Measurements from ENCODE around the gene LARP6. TPM values are rescaled to one million over a fixed set of nuclear protein-coding genes. Genes with fewer than 3 reads are reported as not detected.

Gene LARP6
- total and polyA plus RNA-seq, 2 of the 4 experiments (the other 2 are of a cell fraction), result 36.4 to 135 TPM

DNA sequence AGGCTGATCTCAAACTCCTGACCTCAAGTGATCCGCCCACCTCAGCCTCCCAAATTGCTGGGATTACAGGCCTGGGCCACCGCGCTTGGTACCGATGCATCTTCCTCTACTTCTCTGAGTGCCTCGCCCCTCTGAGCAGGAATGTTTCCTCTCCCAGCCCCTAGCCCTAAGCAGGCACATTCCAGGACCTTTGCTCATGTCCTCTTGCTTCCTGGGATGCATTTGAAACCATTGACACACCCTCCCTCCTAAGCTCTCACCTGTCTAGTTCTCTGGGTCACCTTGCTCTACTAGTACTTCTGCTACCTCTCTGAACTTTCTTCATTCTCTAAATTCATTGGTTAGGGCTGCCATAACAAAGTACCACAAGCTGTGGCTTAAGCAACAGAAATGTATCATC, 72.7 kb downstream of the LARP6 start:
- H2BK20ac ChIP-seq (ENCODE audit: low read depth, low read length), result peak overlapping the region; percentile 88
- H2AFZ ChIP-seq (replicated peaks; ENCODE audit: low read length, poor library complexity), result peak overlapping the region; percentile 66
- H3K36me3 ChIP-seq (ENCODE audit: control insufficient read depth, insufficient read depth, low read length), result no peaks in the 10 kb centered on the region
- peaks cover 20% of the 10 kb centered on the region for H3K4me1 ChIP-seq (ENCODE audit: control insufficient read depth, insufficient read depth, low read length)
- H2AK9ac ChIP-seq (replicated peaks; ENCODE audit: low read depth, low read length, poor library complexity), result no peak overlapping the region
- peak overlapping the region; percentile 94; the same call in 2 of the 3 replicates for H2BK15ac ChIP-seq (ENCODE audit: low read depth, low read length)
- peak overlapping the region; percentile 31 for H2BK5ac ChIP-seq (ENCODE audit: low read depth, low read length, poor library complexity, severe bottlenecking)
- ATAC-seq (ENCODE audit: low read depth) (no peak), DNase-seq (no peak)
- H3K79me1 ChIP-seq (ENCODE audit: low read depth in 1 of 2, low read length in 2 of 2), result peaks cover 4 to 42% of the 10 kb centered on the region in 2 experiments; a peak in 2 of 4 replicates
- peak overlapping the region; percentile 22; the same call in 1 of the 2 replicates for H4K5ac ChIP-seq (ENCODE audit: low read depth, low read length)
- TF ChIP-seq, protein P1, sequence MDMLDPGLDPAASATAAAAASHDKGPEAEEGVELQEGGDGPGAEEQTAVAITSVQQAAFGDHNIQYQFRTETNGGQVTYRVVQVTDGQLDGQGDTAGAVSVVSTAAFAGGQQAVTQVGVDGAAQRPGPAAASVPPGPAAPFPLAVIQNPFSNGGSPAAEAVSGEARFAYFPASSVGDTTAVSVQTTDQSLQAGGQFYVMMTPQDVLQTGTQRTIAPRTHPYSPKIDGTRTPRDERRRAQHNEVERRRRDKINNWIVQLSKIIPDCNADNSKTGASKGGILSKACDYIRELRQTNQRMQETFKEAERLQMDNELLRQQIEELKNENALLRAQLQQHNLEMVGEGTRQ (IDR thresholded peaks at IDR 0.05; ENCODE audit: low read depth, low read length), result no peak
- TF ChIP-seq RCOR1 (IDR thresholded peaks at IDR 0.05; ENCODE audit: insufficient replicate concordance, low read length), result no peak
- TF ChIP-seq MAFK (IDR thresholded peaks at IDR 0.05; ENCODE audit: low read depth, low read length), result no peak
- TF ChIP-seq FOS (IDR thresholded peaks at IDR 0.05; ENCODE audit: low read depth, low read length), result no peak
- TF ChIP-seq CEBPB (IDR thresholded peaks at IDR 0.05; ENCODE audit: low read depth, low read length), result no peak
- no peak for TF ChIP-seq NFE2L2 (IDR thresholded peaks at IDR 0.05; ENCODE audit: low read depth, low read length)
- no peak for TF ChIP-seq SMC3 (IDR thresholded peaks at IDR 0.05; ENCODE audit: low read depth, low read length)
- no peak for TF ChIP-seq MAZ (IDR thresholded peaks at IDR 0.05; ENCODE audit: borderline replicate concordance, low read depth, low read length)
- TF ChIP-seq MXI1 (IDR thresholded peaks at IDR 0.05; ENCODE audit: borderline replicate concordance, low read depth, low read length), result no peak
- TF ChIP-seq BHLHE40 (IDR thresholded peaks at IDR 0.05; ENCODE audit: low read depth, low read length), result no peak
- dilution Hi-C loops (cut with HindIII; ENCODE audit: low sequenced_read_pairs, unreplicated experiment) (no loop called here), intact Hi-C loops (cut with micrococcal nuclease) (no loop called here), in situ Hi-C loops (cut with MboI; ENCODE audit: low sequenced_read_pairs) (no loop called here)
- H2BK120ac ChIP-seq (ENCODE audit: low read depth, low read length), result peak overlapping the region; percentile 91
- H3K4me2 ChIP-seq (ENCODE audit: low read depth, low read length), result no peak overlapping the region
- CTCF ChIA-PET, result no interaction called here
- no peak overlapping the region for H3K27ac ChIP-seq (ENCODE audit: insufficient read depth, low read length)
- peak overlapping the region; percentile 28; the same call in 1 of the 2 replicates for H3K56ac ChIP-seq (ENCODE audit: extremely low read depth, insufficient read depth, low read length)
- H3K27me3 ChIP-seq (ENCODE audit: control insufficient read depth, insufficient read depth, low read length), result no peaks in the 10 kb centered on the region
- peak overlapping the region; percentile 78 for H4K91ac ChIP-seq (ENCODE audit: insufficient read depth, low read depth, low read length)
- H3K9me1 ChIP-seq (ENCODE audit: insufficient read depth, low read length), result peaks cover 30% of the 10 kb centered on the region
- no peak overlapping the region for H3K9ac ChIP-seq (ENCODE audit: low read depth, low read length)
- WGBS, 2 experiments (ENCODE audit: extremely low coverage in 2 of 2, insufficient read length in 1 of 2), result 100% methylated on average over 2 of the region's 5 CpGs; no CpG with 5 or more reads in 1 of the 2 experiments
- peak overlapping the region; percentile 65 to 67; a peak in 3 of 4 replicates for H4K8ac ChIP-seq (ENCODE audit: low read depth in 2 of 2, low read length in 2 of 2)
- no peak overlapping the region for H3K4me3 ChIP-seq (ENCODE audit: insufficient read depth, low read depth, low read length)
- no TSS peak for BruUV-seq (replicated peaks)
- peak overlapping the region; percentile 75; the same call in 1 of the 2 replicates for H3K23ac ChIP-seq (ENCODE audit: low read depth, low read length)
- H3K4ac ChIP-seq (ENCODE audit: low read depth, low read length), result peak overlapping the region; percentile 88
- H3K18ac ChIP-seq (ENCODE audit: low read depth, low read length), result peak overlapping the region; percentile 71; the same call in 1 of the 2 replicates
- H4K20me1 ChIP-seq (ENCODE audit: insufficient read depth, low read length), result no peaks in the 10 kb centered on the region
- POLR2A ChIA-PET (ENCODE audit: unreplicated experiment), result interaction anchor here (1.0 kb wide), 1 partner anchor 13 kb away, joined by 4 read pairs; no protein-coding TSS in a partner anchor
- H2AK5ac ChIP-seq (ENCODE audit: low read depth, low read length), result peak overlapping the region; percentile 95
- H3K9me3 ChIP-seq (ENCODE audit: control insufficient read depth, insufficient read depth, low read length), result no peaks in the 10 kb centered on the region
- peak overlapping the region; percentile 67; the same call in 1 of the 2 replicates for H3K14ac ChIP-seq (replicated peaks; ENCODE audit: low read depth, low read length)

All from IMR-90 (cell line).